IPS-NIHi7 (cell line): Measurements from ENCODE around the gene EREG.
"Not testable (repeated sequence)": the region's sequence is repeated elsewhere in the genome, so short reads cannot be mapped to it uniquely, and the experiment has no call there.

Source experiments
- DNase-seq: peaks from one replicate; pipeline ENCODE4 v3.0.0; 2012; ENCODE audit warnings: mixed read lengths; ENCODE audit errors: extremely low spot score

EREG gene

GRCh38 chr4:74364652-74365491 lies at the start of gene EREG:
Gene EREG (plus strand): TSS chr4:74365145. CDS start chr4:74365309, 164 bp downstream.
- DNase-seq, result peak; percentile 78

GRCh38 chr4:74315376-74315775 lies 49.6 kb upstream of the EREG start:
- DNase-seq, result no peak

GRCh38 chr4:74316397-74316796 lies 48.5 kb upstream of the EREG start:
- DNase-seq, result no peak

- DNase-seq, result no peak
Observed at GRCh38 chr4:74317616-74318246, 47.2 kb upstream of the EREG start.

GRCh38 chr4:74318276-74318675 lies 46.7 kb upstream of the EREG start:
- DNase-seq, result no peak

GRCh38 chr4:74319470-74319869 lies 45.5 kb upstream of the EREG start:
- no peak for DNase-seq

- peak; percentile 67 for DNase-seq
Observed at GRCh38 chr4:74320559-74321118, 44.3 kb upstream of the EREG start.

- DNase-seq, result no peak
Observed at GRCh38 chr4:74322301-74322700, 42.6 kb upstream of the EREG start.

GRCh38 chr4:74323663-74324062 lies 41.3 kb upstream of the EREG start:
- no peak for DNase-seq

GRCh38 chr4:74324262-74324661 lies 40.7 kb upstream of the EREG start:
- DNase-seq, result no peak

- no peak for DNase-seq
Observed at GRCh38 chr4:74325886-74326285, 39.1 kb upstream of the EREG start.

- no peak for DNase-seq
Observed at GRCh38 chr4:74327762-74328161, 37.2 kb upstream of the EREG start.

- DNase-seq, result no peak
Observed at GRCh38 chr4:74328501-74328900, 36.4 kb upstream of the EREG start.

- DNase-seq, result no peak
Observed at GRCh38 chr4:74329307-74329706, 35.6 kb upstream of the EREG start.

GRCh38 chr4:74330295-74330750 lies 34.6 kb upstream of the EREG start:
- DNase-seq, result no peak

GRCh38 chr4:74331252-74331651 lies 33.7 kb upstream of the EREG start:
- DNase-seq, result no peak

- DNase-seq, result no peak
Observed at GRCh38 chr4:74331944-74332343, 33.0 kb upstream of the EREG start.

- DNase-seq, result no peak
Observed at GRCh38 chr4:74334636-74335035, 30.3 kb upstream of the EREG start.

GRCh38 chr4:74335341-74336021 lies 29.5 kb upstream of the EREG start:
- DNase-seq, result no peak

GRCh38 chr4:74338792-74339333 lies 26.1 kb upstream of the EREG start:
- DNase-seq, result no peak

- DNase-seq, result no peak
Observed at GRCh38 chr4:74339501-74339900, 25.4 kb upstream of the EREG start.

- DNase-seq, result not testable (repeated sequence)
Observed at GRCh38 chr4:74340421-74340820, 24.5 kb upstream of the EREG start.
